UCSD-AML1 (cell line): Measurements from ENCODE around the gene USP48.
"Not testable (repeated sequence)": the region's sequence is repeated elsewhere in the genome, so short reads cannot be mapped to it uniquely, and the experiment has no call there.

Experiments used
- DNase-seq: peaks from one replicate; lab custom pipeline; 2025; ENCODE audit not compliant: unreplicated experiment; lab: John Stamatoyannopoulos, UW

The USP48 gene

DNA sequence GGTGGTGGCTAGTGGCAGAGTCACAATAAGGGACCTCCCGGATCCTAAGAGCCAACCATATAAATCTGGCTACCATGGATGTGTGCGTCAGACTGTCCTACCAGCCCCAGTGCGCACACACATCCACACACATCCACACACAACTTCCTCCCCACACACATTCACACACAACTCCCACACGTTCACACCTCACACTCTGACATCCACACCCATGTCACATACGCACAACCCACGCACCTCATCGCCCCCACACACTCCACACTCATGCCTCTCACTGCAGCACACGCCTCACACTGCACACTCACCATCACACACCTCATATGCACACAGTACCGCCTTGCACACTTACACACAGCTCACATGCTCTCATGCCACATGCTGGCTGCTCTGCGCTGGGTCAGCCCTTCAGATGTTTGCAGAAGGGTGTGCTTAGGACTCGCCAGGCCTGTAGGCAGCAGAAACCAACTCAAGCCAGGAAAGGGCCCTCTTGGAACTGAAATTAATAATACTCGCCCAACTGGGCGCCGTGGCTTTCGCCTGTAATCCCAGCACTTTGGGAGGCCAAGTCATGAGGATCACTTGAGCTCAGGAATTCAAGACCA, 32.1 kb upstream of the USP48 start:
- DNase-seq = no peak

- peak; percentile 87 for DNase-seq
Measured at GRCh38 chr1:21814241-21814918, 31.4 kb upstream of the USP48 start.

GRCh38 chr1:21813542-21813941, 30.6 kb upstream of the USP48 start:
- no peak for DNase-seq

DNA sequence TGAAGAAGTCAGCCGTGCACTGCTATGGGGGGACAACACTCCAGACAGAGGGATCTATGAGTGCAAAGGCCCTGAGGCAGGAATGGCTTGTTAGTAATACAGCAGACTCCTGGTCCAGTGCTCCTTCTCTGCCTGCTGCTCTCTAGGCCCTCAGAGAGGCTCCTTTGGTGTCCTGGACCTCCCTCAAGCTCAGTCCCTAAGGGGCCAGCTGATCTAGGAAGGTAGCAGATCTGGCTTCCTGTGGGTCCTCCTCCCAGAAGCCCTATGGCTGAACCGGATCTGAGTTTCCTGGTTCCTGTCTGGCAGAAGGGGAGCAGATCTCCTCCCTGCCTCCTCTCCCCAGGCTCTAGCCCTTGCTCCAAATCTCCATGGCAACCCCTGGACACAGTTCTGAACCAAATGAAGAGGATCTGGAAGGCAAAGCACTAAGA, 28.9 kb upstream of the USP48 start, which contains the start of gene LDLRAD2:
Gene LDLRAD2, plus strand, starts transcription at position 391 of the 431 bp plus-strand sequence. CDS start 187 bp downstream, outside the sequence.
- DNase-seq = peak; percentile 36

- no peak for DNase-seq
Measured at GRCh38 chr1:21804536-21804935, 21.6 kb upstream of the USP48 start.

GRCh38 chr1:21801100-21801499, 18.2 kb upstream of the USP48 start:
- no peak for DNase-seq

DNA sequence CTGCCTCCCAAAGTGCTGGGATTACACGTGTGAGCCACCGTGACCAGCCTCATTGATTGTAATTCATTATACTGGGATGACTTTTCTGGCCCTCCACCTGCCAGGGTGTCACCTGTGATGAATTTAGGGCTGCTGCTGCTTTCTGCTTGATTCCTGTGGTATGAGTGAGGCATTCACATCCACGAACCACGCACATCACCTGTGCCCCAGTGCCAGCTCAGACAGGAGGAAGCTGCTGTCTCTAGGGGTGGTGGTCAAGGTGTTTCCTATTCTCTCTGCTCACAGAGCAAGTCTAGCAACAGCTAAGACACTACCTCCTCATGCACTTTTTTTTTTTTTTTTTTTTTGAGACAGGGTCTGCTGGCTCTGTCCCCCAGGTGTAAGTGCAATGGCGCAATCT, 16.8 kb upstream of the USP48 start:
- no peak for DNase-seq

GRCh38 chr1:21795075-21795474, 12.1 kb upstream of the USP48 start:
- no peak for DNase-seq

- DNase-seq = no peak
Measured at GRCh38 chr1:21794656-21795055, 11.7 kb upstream of the USP48 start.

DNA sequence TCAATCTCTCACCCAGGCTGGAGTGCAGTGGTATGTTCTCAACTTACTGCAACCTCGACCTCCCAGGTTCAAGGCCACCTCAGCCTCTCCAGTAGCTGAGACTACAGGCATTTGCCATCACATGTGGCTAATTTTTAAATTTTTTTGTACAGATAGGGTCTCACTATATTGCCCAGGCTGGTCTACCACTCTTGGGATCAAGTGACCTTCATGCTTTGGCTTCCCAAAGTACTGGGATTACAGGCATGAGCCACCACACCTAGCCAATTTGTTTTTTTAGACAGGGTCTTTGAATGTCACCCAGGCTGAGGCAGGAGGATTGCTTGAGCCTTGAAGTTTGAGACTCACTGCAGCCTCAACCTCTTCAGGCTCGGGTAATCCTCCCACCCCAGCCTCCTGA, 10.2 kb upstream of the USP48 start:
- DNase-seq = no peak

- DNase-seq = no peak
Measured at GRCh38 chr1:21786640-21787039, 3.7 kb upstream of the USP48 start.

GRCh38 chr1:21785764-21786163, 2.8 kb upstream of the USP48 start:
- not testable (repeated sequence) for DNase-seq

GRCh38 chr1:21783679-21784603, 992 bp upstream of the USP48 start:
- peak; percentile 93 for DNase-seq

DNA sequence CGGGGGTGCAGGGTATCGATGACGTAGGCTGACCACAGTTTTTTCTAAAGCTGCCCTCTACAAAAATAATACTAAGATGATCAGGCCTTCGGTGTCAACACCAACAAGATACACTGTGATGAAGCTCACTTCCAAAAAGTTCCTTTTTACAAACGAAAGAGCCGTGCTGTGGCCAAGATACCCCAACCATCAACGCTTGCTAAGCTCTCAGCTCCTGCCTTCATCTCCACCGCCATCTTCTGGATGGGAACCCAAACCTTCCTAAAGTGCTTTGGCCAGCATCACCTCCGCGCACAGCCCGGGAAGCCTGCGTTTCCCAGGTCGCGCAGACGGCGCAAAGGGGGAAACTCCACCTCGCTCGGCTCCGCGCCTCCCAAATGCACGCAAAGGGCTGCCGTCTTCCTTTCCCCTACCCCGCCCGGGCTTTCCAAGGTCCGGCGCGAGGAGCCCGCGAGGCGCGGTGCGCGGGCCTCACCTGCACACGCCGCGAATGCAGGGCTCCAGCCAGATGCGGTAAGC, 541 bp downstream of the USP48 start:
- DNase-seq = peak; percentile 70

DNA sequence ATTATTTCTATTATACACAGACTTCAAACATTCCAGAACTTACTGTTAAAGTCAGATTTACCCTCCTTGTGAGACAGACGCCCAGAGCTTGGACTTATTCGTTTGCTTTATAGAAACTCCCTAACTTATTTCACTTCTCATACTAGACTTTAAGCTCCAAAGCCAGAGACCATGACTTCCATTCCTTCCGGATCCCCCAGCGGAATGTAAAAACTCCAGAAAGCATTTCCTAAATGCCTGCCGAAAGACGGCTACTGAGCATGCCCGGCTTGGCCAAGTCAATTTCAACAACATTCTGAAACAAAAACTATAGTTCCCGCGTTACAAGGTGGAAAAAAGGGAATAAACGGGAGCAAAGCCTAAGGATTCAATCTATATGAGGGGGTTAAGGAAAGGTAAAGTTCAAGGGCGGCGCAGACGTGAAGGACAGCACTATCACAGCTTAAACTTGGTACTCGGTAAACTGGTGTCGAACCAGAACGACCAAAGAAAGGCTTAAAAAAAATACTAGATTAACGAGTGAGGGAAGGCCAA, 1.1 kb downstream of the USP48 start:
- DNase-seq = peak; percentile 36

DNA sequence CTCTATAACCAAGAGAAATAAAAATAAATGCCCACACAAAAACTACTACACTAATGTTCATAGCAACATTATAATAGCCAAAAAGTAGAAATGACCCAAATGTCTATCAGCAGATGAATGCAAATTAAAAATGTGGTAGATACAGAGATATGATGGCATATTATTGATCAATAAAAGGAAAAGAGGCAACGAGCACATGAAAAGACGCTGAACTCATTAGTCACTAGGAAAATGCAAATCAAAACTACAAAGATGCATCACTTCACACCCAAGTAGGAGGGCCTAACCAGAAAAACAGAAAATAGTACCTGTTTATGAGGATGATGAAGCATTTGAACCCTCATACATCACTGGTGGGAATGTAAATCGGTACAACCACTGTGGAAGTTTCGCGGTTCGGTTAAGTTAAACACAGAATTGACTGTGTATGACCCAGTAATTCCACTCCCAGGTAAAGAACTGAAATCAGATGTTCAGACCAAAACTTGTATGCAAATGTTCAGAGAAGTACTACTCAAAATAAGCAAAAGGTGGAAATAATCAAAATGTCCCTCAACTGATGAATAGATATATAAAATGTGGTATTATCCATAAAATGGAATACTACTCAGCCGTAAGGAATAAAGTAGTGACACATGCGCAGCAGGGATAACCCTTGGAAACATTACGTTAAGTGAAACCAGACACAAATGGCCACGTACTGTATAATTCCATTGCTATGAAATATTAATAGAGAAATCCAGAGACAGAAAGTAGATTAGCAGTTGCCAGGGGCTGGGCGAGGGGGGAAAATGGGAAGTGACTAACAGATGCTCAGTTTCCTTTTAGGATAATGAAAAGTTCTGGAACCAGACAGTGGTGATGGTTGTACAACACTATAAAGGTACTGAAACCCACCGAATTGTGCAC, 3.1 kb downstream of the USP48 start:
- no peak for DNase-seq

- DNase-seq = no peak
Measured at GRCh38 chr1:21778405-21778727, 4.6 kb downstream of the USP48 start.

DNA sequence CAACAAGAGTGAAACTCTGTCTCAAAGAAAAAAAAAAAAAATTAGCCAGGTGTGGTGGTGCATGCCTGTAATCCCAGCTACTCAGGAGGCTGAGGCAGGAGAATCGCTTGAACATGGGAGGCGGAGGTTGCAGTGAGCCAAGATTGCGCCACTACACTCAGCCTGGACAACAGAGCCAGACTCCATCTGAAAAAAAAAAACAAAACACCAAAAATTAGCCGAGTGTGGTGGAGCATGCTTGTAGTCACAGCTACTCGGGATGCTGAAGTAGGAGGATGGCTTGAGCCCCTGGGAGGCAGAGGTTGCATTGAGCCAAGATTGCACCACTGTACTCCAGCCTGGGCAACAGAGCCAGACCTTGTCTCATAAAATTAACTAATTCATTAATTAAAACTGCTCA, 6.0 kb downstream of the USP48 start:
- DNase-seq = not testable (repeated sequence)

GRCh38 chr1:21775985-21776562, 6.9 kb downstream of the USP48 start:
- no peak for DNase-seq

- no peak for DNase-seq
Measured at GRCh38 chr1:21775550-21775914, 7.4 kb downstream of the USP48 start.
